ENCODE results near the gene PARD3. TPM values are rescaled to one million over a fixed set of nuclear protein-coding genes. Genes with fewer than 3 reads are reported as not detected.
"Not testable (repeated sequence)": the region's sequence is repeated elsewhere in the genome, so short reads cannot be mapped to it uniquely, and the experiment has no call there.

PARD3 gene
- total RNA-seq, 1 donor from 2014 or later, result 26.0 TPM

GRCh38 chr10:34274906-34275305, 540.2 kb downstream of the PARD3 start:
- H3K9me3 Mint-ChIP-seq (ENCODE audit: low read depth), result peaks cover 5% of the 10 kb centered on the region
- no peak for TF ChIP-seq CTCF (IDR thresholded peaks at IDR 0.05)
- no peaks in the 10 kb centered on the region for H3K36me3 Mint-ChIP-seq (ENCODE audit: low read depth)
- H3K4me1 Mint-ChIP-seq (ENCODE audit: low read depth), result peaks cover 11% of the 10 kb centered on the region
- H3K4me3 Mint-ChIP-seq (ENCODE audit: unreplicated experiment), result no peak overlapping the region
- H3K27ac Mint-ChIP-seq (ENCODE audit: unreplicated experiment), result no peak overlapping the region
- DNase-seq (ENCODE audit: low spot score), result no peak
- H3K27me3 Mint-ChIP-seq (ENCODE audit: low read depth), result no peaks in the 10 kb centered on the region

GRCh38 chr10:34273340-34273739, 541.8 kb downstream of the PARD3 start:
- TF ChIP-seq CTCF (IDR thresholded peaks at IDR 0.05), result no peak
- H3K36me3 Mint-ChIP-seq (ENCODE audit: low read depth), result peaks cover 2% of the 10 kb centered on the region
- no peak overlapping the region for H3K4me3 Mint-ChIP-seq (ENCODE audit: unreplicated experiment)
- no peaks in the 10 kb centered on the region for H3K4me1 Mint-ChIP-seq (ENCODE audit: low read depth)
- peaks cover 5% of the 10 kb centered on the region for H3K9me3 Mint-ChIP-seq (ENCODE audit: low read depth)
- no peak overlapping the region for H3K27ac Mint-ChIP-seq (ENCODE audit: unreplicated experiment)
- no peak for DNase-seq (ENCODE audit: low spot score)
- H3K27me3 Mint-ChIP-seq (ENCODE audit: low read depth), result no peaks in the 10 kb centered on the region

DNA sequence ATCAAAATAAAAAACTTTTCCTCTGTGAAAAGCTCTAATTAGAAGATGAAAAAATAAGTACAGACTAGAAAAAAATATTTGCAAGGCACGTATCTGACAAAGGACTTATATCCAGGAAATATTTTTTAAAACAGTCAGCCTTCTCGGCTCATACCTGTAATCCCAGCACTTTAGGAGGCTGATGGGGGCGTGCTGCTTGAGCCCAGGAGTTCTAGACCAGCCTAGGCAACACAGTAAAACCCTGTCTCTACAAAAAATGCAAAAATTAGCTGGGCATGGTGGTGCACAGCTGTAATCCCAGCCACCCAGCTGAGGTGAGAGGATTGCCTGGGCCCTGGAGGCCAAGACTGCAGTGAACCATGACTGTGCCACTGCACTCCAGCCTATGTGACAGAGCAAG, 542.8 kb downstream of the PARD3 start:
- no peaks in the 10 kb centered on the region for H3K27me3 Mint-ChIP-seq (ENCODE audit: low read depth)
- no peak for TF ChIP-seq CTCF (IDR thresholded peaks at IDR 0.05)
- no peak overlapping the region for H3K4me3 Mint-ChIP-seq (ENCODE audit: unreplicated experiment)
- H3K36me3 Mint-ChIP-seq (ENCODE audit: low read depth), result peaks cover 3% of the 10 kb centered on the region
- no peaks in the 10 kb centered on the region for H3K4me1 Mint-ChIP-seq (ENCODE audit: low read depth)
- no peak for DNase-seq (ENCODE audit: low spot score)
- no peak overlapping the region for H3K27ac Mint-ChIP-seq (ENCODE audit: unreplicated experiment)
- H3K9me3 Mint-ChIP-seq (ENCODE audit: low read depth), result peaks cover 7% of the 10 kb centered on the region

- DNase-seq (ENCODE audit: low spot score); H3K36me3 Mint-ChIP-seq (ENCODE audit: low read depth); H3K9me3 Mint-ChIP-seq (ENCODE audit: low read depth); H3K4me1 Mint-ChIP-seq (ENCODE audit: low read depth); H3K27me3 Mint-ChIP-seq (ENCODE audit: low read depth); H3K4me3 Mint-ChIP-seq (ENCODE audit: unreplicated experiment); H3K27ac Mint-ChIP-seq (ENCODE audit: unreplicated experiment): not testable (repeated sequence)
Observed at GRCh38 chr10:34268410-34268809, 546.7 kb downstream of the PARD3 start.

DNA sequence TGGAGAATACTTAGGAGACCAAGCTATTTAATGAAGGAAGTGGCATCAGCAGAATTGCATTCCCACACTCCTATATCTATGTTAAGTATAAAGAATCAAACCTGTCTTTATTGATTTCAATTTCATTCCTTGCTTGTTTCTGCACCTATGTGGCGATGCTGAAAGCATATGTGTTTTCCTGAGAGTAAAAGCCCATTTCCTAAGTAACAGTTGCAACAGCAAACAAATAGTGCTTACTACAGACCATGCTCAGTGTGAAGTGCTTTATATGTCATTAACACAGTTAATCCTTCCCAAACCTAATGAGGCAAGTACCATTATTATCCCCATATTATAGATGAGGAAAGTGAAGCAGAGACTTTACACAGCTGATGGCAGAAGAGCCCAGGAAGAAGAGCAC, 552.1 kb downstream of the PARD3 start:
- H3K4me3 Mint-ChIP-seq (ENCODE audit: unreplicated experiment), result no peak overlapping the region
- no peak overlapping the region for H3K27ac Mint-ChIP-seq (ENCODE audit: unreplicated experiment)
- H3K27me3 Mint-ChIP-seq (ENCODE audit: low read depth), result no peaks in the 10 kb centered on the region
- peak; percentile 51 for TF ChIP-seq CTCF (IDR thresholded peaks at IDR 0.05)
- peaks cover 5% of the 10 kb centered on the region for H3K9me3 Mint-ChIP-seq (ENCODE audit: low read depth)
- no peak for DNase-seq (ENCODE audit: low spot score)
- peaks cover 6% of the 10 kb centered on the region for H3K36me3 Mint-ChIP-seq (ENCODE audit: low read depth)
- H3K4me1 Mint-ChIP-seq (ENCODE audit: low read depth), result no peaks in the 10 kb centered on the region

DNA sequence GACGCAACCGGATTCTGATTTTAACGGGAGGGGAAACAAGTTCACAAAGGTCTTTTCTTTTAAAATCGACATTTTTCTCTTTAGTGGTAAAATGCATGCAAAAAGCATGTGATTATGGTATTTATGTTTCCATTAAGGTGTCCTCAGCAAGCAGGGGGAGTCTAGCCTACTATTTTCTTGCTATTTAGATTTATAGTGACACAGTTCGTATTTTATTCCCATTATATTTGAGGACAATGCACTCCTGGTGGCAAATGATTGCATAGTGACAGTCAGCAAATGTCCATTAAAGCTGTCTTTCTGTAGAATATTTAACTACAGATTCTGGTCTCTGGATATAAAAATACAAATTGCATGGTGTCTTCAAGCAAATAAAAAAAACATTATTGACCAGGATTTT, 554.2 kb downstream of the PARD3 start:
- Mint-ChIP-seq H3K27ac (ENCODE audit: unreplicated experiment) (no peak overlapping the region), H3K4me3 (ENCODE audit: unreplicated experiment) (no peak overlapping the region), H3K4me1 (ENCODE audit: low read depth) (no peaks in the 10 kb centered on the region), H3K27me3 (ENCODE audit: low read depth) (no peaks in the 10 kb centered on the region), H3K9me3 (ENCODE audit: low read depth) (peaks cover 4% of the 10 kb centered on the region), H3K36me3 (ENCODE audit: low read depth) (peaks cover 4% of the 10 kb centered on the region)
- no peak for DNase-seq (ENCODE audit: low spot score)
- no peak for TF ChIP-seq CTCF (IDR thresholded peaks at IDR 0.05)

All from chondrocyte (in vitro differentiated cells).